Cardiac fibroblast (primary cell): ENCODE data around the gene GALC.

Experiments used
- DNase-seq, 2 donors: peaks; one replicate each; pipeline versions ENCODE4 v3.0.0 to v3.0.0-alpha.2; 2010; ENCODE audit warnings: low read depth in 2 of 2
- H3K4me3 ChIP-seq, 2 donors: replicated peaks in 1 of 2; 1 replicate in 1 of 2; 2 replicates in 1 of 2; pipeline ENCODE4 v1.5.1; 2011; ENCODE audit warnings: low read depth in 2 of 2, low read length in 2 of 2, mild to moderate bottlenecking in 2 of 2, moderate library complexity in 1 of 2
- TF ChIP-seq, protein P1 (sequence below): IDR thresholded peaks from one replicate; pipeline ENCODE4 v1.5.1; 2011; ENCODE audit warnings: low read depth, mild to moderate bottlenecking, low read length, inconsistent platforms

The GALC gene

DNA sequence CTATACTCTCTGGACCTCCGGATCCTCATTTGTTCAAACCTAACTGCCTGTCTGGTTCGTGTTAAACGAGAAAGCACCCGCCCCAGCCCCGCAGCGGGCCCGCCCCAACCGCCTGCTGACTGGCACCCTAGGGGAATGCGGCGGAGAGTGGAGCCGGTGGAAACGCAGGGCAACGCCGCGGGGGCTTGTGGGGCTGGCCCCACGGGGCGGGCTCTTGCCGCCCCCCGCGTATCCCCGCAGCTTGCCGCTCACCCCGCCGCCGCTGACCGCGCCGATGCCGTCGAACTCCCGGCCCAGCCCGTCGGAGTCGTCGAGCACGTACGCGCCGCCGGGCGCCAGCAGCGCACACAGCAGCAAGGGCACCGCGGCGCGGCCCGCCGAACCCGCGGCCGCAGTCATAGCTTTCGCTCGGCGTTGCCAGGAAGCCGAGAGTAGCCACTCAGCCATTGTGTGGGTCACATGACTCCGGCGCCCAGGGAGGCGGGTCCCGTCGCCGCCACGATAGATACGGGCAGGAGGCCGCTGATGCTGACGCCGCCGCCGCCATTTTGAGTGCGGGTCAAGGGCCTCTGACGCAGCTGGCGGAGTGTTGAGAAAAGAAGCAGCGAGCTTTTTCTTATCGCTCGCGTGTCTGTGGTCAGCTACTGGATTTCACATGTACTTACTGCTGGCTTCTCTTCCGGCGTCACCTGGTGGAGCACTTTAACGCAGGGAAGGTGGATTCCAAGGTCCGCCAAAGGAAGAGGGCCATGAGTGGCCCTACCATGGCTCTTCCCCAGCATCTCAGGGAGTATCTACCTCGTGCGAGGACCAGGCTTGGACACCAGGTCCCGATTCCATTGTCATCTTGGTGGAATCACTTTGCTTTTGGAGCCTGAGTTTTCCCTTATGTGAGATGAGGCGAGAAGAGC, at the start of gene GALC:
TSS of gene GALC (minus strand) at position 465 of the 911 bp plus-strand sequence. CDS start at position 447, 18 bp downstream.
- peak within 1 kb of the TSS; percentile 57 to 61 for H3K4me3 ChIP-seq
- TF ChIP-seq, protein P1, sequence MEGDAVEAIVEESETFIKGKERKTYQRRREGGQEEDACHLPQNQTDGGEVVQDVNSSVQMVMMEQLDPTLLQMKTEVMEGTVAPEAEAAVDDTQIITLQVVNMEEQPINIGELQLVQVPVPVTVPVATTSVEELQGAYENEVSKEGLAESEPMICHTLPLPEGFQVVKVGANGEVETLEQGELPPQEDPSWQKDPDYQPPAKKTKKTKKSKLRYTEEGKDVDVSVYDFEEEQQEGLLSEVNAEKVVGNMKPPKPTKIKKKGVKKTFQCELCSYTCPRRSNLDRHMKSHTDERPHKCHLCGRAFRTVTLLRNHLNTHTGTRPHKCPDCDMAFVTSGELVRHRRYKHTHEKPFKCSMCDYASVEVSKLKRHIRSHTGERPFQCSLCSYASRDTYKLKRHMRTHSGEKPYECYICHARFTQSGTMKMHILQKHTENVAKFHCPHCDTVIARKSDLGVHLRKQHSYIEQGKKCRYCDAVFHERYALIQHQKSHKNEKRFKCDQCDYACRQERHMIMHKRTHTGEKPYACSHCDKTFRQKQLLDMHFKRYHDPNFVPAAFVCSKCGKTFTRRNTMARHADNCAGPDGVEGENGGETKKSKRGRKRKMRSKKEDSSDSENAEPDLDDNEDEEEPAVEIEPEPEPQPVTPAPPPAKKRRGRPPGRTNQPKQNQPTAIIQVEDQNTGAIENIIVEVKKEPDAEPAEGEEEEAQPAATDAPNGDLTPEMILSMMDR = no peak
- DNase-seq = peak; percentile 91 to 95

DNA sequence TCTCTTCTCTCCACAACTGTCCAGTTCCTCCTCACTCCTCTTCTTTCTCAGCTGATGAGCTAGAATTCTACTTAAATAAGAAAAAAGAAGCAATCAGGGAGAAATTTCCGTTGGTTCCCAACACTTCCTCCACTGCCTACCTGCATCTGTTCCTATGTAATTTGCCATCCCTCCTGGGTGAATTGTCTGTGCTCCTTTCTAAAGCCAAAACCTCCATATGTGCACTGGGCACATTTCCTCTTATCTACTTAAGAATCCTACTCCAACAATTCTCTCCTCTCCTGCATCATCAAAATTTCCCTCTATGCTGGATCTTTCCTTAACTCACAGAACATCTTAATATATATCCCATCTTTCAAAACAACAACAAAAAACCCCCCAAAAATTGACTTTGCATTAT, 47.2 kb upstream of the GALC start:
- H3K4me3 ChIP-seq = no peak overlapping the region
- no peak for DNase-seq
- TF ChIP-seq, protein P1 = no peak

DNA sequence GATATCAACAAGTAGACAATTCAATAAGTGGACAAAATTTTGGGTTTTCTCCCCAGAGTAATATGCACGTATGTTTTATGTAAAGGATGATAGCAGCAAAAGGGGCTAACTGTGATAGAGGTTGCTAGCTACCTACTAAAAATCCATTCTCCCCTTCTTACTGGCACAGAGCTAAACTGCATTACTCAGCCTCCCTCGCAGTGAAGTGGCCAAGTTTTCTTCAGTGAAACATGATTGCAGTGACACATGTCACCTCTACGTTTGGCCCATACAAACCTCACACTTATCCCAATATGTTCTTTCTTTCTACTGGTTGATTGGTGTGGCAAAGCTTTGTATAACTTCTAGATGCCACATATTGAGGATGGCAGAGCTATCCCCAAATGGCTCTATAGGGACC, 46.2 kb upstream of the GALC start:
- TF ChIP-seq, protein P1 = no peak
- H3K4me3 ChIP-seq = no peak overlapping the region
- DNase-seq = no peak

DNA sequence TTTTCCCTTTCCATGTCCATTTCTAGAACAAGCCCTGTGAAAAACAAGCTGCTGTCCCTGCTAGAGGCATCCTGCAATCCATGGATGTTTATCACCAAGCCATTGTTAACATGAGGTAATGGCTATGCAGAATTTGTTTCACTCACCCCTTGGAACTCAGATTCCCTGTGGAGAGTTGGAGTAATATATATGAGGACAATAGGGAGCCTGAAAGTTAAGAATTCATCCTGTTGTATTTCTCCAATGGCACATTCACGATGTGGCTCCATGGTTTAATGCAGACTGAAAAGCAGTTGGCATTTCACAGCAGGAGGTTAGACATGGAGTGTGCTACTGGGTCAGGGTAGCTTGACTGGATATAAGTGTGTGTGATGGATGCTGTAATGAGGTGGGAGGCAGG, 44.3 kb upstream of the GALC start:
- DNase-seq = no peak
- TF ChIP-seq, protein P1 = no peak
- no peak overlapping the region for H3K4me3 ChIP-seq

DNA sequence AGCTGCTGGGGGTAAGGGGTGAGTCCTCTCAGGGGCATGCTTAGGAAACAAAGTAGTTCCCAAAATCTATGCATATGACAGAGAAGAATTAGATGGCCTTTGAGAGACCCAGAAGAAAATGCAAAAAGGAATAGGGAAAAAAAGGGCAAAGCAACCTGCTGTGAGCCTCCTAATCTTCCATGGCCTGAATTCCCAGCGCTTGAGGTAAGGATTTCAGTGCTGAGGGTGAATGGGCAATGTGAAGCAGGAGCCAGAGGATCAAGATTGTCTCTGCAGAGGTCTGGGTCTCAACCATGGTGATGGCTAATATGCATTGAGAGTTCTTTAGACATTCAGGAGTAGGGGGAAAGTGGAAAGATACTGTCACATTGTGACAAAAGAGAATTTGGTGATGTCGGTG, 43.4 kb upstream of the GALC start:
- no peak overlapping the region for H3K4me3 ChIP-seq
- TF ChIP-seq, protein P1 = no peak
- no peak for DNase-seq

DNA sequence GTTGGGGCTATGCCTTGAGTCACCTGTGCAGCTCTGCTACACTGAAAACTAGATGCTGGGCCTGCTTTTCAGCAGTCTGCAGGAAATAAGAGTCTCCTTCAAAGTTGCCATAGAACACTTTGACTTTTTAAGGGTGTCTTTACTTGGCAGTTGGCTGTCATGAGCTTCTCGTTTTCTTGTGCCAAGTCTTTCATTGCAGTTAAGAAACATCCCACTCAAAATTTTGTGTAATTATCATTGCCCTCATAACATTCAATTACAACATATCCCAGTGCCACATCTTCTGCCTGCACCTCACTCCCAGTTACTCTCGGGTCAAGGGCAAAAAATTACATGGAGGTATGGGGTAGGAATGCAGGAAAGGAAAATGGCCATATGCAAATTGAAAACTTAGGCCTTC, 41.1 kb upstream of the GALC start:
- TF ChIP-seq, protein P1 = no peak
- no peak overlapping the region for H3K4me3 ChIP-seq
- no peak for DNase-seq

DNA sequence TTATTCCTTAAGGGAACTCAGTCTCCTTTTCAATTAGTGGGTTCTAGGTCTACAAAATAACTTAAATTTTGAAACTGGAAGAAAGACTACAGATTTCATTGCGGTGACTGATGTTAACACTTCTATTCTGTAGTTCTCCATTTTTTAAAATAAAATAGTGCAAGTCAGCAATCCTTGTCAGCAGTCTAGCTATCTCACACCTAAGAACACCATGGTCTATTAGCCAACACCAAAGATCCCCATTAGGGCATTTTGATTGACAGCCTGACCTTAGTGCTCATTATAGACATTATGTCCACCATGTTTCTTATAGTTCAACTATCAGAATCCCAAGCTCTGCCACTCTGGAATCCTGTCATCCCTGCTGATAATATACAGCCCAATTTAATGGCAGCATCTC, 39.4 kb upstream of the GALC start:
- no peak for DNase-seq
- no peak overlapping the region for H3K4me3 ChIP-seq
- TF ChIP-seq, protein P1 = no peak
